Occipital lobe (tissue), 2 donors: ENCODE results near the gene JADE3. TPM values are rescaled to one million over a fixed set of nuclear protein-coding genes. Genes with fewer than 3 reads are reported as not detected.
A peak's percentile ranks its signal among the peaks of the same experiment; 100 is the strongest.
"Not testable (repeated sequence)": the region's sequence is repeated elsewhere in the genome, so short reads cannot be mapped to it uniquely, and the experiment has no call there.

ENCODE experiments used
- DNase-seq: peaks from one replicate; lab custom pipeline; 2025; lab: John Stamatoyannopoulos, UW
- total RNA-seq: library from RNA; depleted of rRNA; stranded (reverse); fragments of >200 nt; gene quantifications from one replicate; pipeline ENCODE4 v1.2.3, GENCODE V29; 2014

Gene JADE3
- total RNA-seq, 1 donor from 2014 or later: 10.5 TPM

DNA sequence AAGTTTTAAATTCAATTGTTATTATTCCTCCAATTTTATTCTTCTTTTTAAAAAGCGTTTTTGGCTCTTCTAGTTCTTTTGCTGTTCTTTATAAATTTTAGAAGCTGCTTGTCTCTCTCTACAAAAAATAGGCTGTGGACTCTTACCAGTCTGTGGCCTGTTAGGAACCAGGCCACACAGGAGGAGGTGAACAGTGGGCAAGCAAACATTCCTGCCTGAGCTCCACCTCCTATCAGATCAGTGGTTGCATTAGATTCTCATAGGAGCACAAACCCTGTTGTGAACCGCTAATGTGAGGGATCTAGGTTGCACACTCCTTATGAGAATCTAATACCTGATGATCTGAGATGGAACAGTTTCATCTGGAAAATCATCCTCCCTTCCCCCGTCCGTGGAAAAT lies 23.1 kb downstream of the JADE3 start:
- DNase-seq: no peak

DNA sequence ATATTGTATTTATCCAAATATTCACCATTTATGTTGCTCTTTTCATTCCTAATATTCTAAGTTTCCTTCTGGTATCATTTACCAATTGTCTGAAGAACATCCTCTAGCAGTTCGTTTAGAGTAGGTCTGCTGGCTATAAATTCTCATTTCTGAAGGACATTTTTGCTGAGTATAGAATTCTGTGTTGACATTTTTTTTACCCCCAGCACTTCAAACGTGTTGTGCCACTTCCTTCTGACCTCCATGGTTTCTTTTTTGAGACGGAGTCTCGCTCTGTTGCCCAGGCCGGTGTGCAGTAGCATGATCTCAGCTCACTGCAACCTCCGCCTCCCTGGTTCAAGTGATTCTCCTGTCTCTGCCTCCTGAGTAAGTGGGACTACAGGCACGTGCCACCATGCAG lies 26.4 kb downstream of the JADE3 start:
- DNase-seq: no peak

DNA sequence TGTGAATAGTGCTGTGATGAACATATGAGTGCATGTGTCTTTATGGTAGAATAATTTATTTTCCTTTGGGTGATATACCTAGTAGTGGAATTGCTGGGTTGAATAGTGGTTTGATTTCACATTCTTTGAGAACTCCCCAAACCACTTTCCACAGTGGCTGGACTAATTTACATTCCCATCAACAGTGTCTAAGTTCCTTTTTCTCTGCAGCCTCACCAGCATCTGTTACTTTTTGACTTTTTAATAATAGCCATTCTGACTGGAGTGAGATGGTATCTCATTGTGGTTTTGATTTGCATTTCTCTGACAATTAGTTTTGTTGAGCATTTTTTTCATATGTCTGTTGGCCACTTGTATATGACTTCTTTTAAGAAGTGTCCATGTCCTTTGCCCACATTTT lies 29.1 kb downstream of the JADE3 start:
- no peak for DNase-seq

- DNase-seq: no peak
Observed at GRCh38 chrX:46953137-46953527, 40.9 kb downstream of the JADE3 start.

GRCh38 chrX:46953597-46953996 lies 41.4 kb downstream of the JADE3 start:
- DNase-seq: no peak

DNA sequence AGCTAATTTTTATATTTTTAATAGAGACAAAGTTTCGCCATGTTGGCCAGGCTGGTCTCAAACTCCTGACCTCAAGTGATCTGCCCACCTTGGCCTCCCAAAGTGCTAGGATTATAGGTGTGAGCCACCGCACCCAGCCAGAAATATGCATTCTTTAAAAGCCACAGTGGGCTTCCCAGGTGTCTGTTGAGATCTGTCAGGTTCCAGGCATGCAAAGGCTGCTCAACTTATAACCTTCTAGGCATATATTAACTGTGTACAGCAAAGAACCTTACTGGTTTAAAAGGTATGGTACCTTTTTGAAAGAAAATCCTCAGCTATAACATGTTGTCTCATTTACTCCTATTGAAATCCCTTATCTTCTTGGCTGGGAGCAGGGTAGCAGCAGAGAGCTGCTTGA lies 42.5 kb downstream of the JADE3 start:
- no peak for DNase-seq

DNA sequence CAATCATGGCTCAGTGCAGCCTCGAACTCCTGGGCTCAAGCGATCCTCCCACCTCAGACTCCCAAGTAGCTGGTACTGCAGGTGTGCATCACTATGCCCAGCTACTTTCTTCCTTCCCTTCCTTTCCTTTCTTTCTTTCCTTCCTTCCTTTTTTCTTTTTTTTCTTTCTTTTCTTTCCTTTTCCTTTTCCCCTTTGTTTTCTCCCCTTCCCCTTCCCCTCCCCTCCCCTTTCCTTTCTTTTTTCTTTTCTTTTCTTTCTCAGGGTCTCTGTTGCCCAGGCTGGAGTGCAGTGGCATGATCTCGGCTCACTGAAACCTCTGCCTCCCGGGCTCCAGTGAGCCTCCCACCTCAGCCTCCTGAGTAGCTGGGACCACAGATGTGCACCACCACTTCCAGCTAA lies 44.4 kb downstream of the JADE3 start:
- DNase-seq: not testable (repeated sequence)

GRCh38 chrX:46957297-46957696 lies 45.1 kb downstream of the JADE3 start:
- DNase-seq: no peak

DNA sequence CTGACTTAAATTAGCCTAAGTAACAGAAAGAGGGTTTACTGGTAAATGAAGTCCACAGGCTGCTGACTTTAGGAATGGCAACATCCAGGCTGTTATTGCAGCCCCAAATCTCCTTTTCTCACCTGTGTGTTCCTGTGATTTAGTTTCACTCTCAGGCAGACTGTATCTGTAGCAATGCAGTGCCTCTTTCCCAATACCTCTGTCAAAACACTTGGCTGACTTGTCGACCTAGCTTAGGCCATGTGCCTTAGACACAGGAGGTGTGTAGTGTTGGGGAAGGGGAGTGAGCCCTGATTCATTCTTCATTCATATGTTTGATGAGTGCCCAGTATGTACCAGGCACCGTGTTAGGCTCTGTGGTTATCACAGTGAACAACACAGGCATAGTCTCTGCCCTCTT lies 46.9 kb downstream of the JADE3 start:
- DNase-seq: no peak

GRCh38 chrX:46959985-46960700 lies 47.9 kb downstream of the JADE3 start:
- no peak for DNase-seq

- no peak for DNase-seq
Observed at GRCh38 chrX:46961097-46961496, 48.9 kb downstream of the JADE3 start.

DNA sequence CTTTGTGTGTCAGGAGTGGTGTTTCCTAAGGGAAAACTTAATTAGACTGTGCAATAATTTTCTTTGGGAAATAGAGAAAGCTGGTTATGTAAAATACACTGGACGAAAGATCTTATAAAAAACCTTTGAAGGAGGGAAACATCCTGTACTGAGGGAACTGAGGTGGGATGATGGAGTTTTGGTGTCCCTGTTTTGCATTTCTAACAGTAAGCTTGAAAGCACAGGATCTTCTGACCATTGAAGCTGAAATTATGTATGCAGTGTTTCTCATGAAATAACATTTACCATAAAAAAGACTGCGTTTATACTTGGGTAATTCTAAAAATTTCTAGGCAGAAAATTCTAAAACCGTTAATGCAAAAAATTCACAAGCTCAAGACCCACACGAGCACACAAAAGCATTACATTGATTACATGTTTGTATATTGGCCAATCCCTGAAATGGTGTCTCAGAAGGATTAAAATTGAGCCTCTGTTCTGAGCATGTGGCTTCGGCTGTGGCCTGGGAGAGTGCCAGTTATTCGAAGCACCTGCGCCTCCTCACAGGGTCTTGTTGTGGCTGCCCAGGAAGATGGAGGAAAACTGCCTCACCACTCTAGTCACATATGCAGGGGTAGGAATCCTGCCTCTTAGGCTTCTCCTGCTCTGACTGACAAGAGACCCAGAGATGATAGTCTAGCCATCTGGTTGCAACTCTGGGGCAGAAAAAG lies 49.5 kb downstream of the JADE3 start:
- DNase-seq: peak; percentile 0

- no peak for DNase-seq
Observed at GRCh38 chrX:46965125-46965758, 53.0 kb downstream of the JADE3 start.

GRCh38 chrX:46967547-46967946 lies 55.3 kb downstream of the JADE3 start:
- no peak for DNase-seq

DNA sequence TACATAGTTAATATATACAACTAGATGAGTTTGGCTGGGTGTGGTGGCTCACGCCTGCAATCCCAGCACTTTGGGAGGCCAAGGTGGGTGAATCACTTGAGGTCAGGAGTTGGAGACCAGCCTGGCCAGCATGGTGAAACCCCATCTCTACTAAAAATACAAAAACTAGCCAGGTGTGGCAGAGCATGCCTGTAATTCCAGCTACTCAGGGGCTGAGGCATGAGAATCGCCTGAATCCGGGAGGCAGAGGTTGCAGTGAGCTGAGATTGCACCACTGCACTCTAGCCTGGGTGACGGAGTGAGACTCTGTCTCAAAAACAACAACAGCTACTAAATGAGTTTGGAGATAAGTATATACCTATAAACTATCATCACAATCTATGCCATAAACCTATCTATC lies 64.8 kb downstream of the JADE3 start:
- DNase-seq: not testable (repeated sequence)

GRCh38 chrX:46978341-46979291 lies 66.4 kb downstream of the JADE3 start:
- DNase-seq: no peak

GRCh38 chrX:46984705-46985104 lies 72.5 kb downstream of the JADE3 start:
- no peak for DNase-seq

- DNase-seq: no peak
Observed at GRCh38 chrX:46989548-46989947, 77.3 kb downstream of the JADE3 start.

- DNase-seq: no peak
Observed at GRCh38 chrX:46991664-46992063, 79.4 kb downstream of the JADE3 start.

GRCh38 chrX:46992070-46992469 lies 79.8 kb downstream of the JADE3 start:
- no peak for DNase-seq

- peak; percentile 2 for DNase-seq
Observed at GRCh38 chrX:46994096-46994495, 81.9 kb downstream of the JADE3 start.

GRCh38 chrX:47012131-47012530 lies 99.9 kb downstream of the JADE3 start:
- no peak for DNase-seq
